ENCODE measurements around the gene AK5. TPM values are rescaled to one million over a fixed set of nuclear protein-coding genes. Genes with fewer than 3 reads are reported as not detected.
A peak's percentile ranks its signal among the peaks of the same experiment; 100 is the strongest.
"Not testable (repeated sequence)": the region's sequence is repeated elsewhere in the genome, so short reads cannot be mapped to it uniquely, and the experiment has no call there.

AK5 gene
- total RNA-seq, 1 donor from 2014 or later, result 0.91 TPM

DNA sequence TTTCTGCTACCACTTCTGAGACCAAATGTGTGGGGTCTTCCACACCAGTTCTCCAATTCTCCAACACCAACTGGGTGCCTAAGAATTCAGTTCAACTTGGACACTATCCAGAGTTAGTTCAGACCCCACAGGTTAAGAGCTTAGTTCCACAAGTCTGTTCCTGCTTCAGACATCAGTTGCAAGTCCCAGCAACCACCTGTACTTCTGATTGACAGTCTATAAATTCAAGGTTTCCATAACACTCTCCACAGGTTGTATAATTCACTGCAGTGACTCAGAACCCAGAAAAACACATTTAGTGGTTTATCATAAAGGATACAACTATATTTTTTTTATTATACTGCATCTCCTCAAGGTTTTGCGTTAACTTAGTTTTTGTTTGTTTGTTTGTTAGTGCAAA is 18.7 kb downstream of the AK5 start:
- H3K4me1 Mint-ChIP-seq (ENCODE audit: low read depth, unreplicated experiment), result no peaks in the 10 kb centered on the region
- TF ChIP-seq, protein P1, sequence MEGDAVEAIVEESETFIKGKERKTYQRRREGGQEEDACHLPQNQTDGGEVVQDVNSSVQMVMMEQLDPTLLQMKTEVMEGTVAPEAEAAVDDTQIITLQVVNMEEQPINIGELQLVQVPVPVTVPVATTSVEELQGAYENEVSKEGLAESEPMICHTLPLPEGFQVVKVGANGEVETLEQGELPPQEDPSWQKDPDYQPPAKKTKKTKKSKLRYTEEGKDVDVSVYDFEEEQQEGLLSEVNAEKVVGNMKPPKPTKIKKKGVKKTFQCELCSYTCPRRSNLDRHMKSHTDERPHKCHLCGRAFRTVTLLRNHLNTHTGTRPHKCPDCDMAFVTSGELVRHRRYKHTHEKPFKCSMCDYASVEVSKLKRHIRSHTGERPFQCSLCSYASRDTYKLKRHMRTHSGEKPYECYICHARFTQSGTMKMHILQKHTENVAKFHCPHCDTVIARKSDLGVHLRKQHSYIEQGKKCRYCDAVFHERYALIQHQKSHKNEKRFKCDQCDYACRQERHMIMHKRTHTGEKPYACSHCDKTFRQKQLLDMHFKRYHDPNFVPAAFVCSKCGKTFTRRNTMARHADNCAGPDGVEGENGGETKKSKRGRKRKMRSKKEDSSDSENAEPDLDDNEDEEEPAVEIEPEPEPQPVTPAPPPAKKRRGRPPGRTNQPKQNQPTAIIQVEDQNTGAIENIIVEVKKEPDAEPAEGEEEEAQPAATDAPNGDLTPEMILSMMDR (IDR thresholded peaks at IDR 0.05; ENCODE audit: partially characterized antibody, unreplicated experiment), result no peak
- no peak overlapping the region for H3K27ac Mint-ChIP-seq (ENCODE audit: unreplicated experiment)
- H3K36me3 Mint-ChIP-seq (ENCODE audit: unreplicated experiment), result no peaks in the 10 kb centered on the region
- H3K9me3 Mint-ChIP-seq (ENCODE audit: unreplicated experiment), result no peaks in the 10 kb centered on the region
- no peak overlapping the region for H3K4me3 Mint-ChIP-seq (ENCODE audit: unreplicated experiment)
- H3K27me3 Mint-ChIP-seq (ENCODE audit: unreplicated experiment), result no peaks in the 10 kb centered on the region
- DNase-seq, result no peak

DNA sequence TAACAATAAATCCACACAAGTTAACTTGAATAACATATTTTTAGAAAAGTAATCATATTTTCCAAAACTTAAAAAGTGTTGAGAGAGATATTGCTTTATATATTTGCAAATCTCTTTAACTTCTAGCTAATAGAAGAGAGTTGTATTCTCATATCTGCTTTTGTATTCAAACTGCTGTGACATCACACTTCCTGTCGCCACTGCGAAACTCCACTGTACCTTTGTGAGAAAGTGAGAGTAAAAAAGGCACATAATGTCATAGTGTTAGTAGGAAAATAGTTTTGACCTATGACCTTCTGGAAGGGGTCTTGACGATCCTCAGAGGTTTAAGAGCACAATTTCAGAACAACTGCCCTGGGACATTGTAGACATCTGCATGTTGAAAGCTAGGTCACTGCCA is 21.6 kb downstream of the AK5 start:
- H3K27me3 Mint-ChIP-seq (ENCODE audit: unreplicated experiment), result no peaks in the 10 kb centered on the region
- H3K4me3 Mint-ChIP-seq (ENCODE audit: unreplicated experiment), result no peak overlapping the region
- H3K27ac Mint-ChIP-seq (ENCODE audit: unreplicated experiment), result no peak overlapping the region
- no peak for DNase-seq
- no peaks in the 10 kb centered on the region for H3K9me3 Mint-ChIP-seq (ENCODE audit: unreplicated experiment)
- H3K36me3 Mint-ChIP-seq (ENCODE audit: unreplicated experiment), result no peaks in the 10 kb centered on the region
- no peaks in the 10 kb centered on the region for H3K4me1 Mint-ChIP-seq (ENCODE audit: low read depth, unreplicated experiment)
- TF ChIP-seq, protein P1 (IDR thresholded peaks at IDR 0.05; ENCODE audit: partially characterized antibody, unreplicated experiment), result no peak

DNA sequence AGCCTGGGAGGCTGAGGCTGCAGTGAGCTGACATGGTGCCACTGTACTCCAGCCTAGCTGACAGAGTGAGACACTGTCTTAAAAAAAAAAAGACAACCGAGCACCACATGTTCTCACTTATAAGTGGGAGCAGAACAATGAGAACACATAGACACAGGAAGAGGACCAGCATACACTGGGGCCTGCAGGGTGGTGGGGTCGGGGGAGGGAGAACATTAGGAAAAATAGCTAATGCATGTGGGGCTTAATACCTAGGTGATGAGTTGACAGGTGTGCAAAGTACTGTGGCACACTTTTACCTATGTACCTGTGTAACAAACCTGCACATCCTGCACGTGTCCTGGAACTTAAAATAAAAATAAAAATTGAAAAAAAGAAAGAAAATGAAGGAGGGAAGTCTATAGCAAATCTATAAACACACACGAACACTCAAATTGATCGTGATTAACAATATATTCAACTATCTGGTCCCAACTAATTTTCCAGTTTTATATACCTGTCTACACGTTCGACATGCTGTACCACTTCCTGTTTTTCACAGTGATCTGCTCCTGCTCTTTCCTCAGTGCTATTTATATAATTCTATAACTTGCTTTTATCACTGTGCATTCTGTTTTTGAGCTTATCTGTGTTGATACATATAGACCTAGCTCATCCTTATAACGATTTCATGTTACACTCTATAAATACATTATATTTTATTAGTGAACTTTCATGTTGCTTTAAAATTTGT is 27.2 kb downstream of the AK5 start:
- TF ChIP-seq, protein P1 (IDR thresholded peaks at IDR 0.05; ENCODE audit: partially characterized antibody, unreplicated experiment), result no peak
- H3K36me3 Mint-ChIP-seq (ENCODE audit: unreplicated experiment), result peaks cover 4% of the 10 kb centered on the region
- H3K27me3 Mint-ChIP-seq (ENCODE audit: unreplicated experiment), result no peaks in the 10 kb centered on the region
- peaks cover 2% of the 10 kb centered on the region for H3K4me1 Mint-ChIP-seq (ENCODE audit: low read depth, unreplicated experiment)
- no peak overlapping the region for H3K27ac Mint-ChIP-seq (ENCODE audit: unreplicated experiment)
- H3K4me3 Mint-ChIP-seq (ENCODE audit: unreplicated experiment), result no peak overlapping the region
- peaks cover 2% of the 10 kb centered on the region for H3K9me3 Mint-ChIP-seq (ENCODE audit: unreplicated experiment)
- no peak for DNase-seq

DNA sequence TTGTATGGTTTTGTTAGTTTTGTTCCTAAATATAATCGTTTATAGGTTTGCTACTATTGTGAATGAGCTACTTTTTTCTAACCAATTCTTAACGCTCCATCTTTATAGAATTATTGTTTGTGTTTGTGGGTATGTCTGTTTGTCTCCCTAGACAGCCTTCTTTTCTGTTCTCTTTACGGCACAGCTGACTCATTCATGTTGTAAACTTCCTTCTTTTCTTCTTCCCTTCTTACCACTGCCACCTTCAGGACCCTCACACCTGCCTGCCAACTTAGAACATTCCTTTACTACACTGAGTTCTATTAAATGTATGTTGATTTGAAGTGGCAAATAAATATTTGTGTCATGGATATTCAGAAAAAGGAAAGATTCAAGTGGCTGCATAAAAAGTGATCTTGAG is 29.1 kb downstream of the AK5 start:
- no peak overlapping the region for H3K4me3 Mint-ChIP-seq (ENCODE audit: unreplicated experiment)
- H3K9me3 Mint-ChIP-seq (ENCODE audit: unreplicated experiment), result peaks cover 2% of the 10 kb centered on the region
- no peak overlapping the region for H3K27ac Mint-ChIP-seq (ENCODE audit: unreplicated experiment)
- H3K4me1 Mint-ChIP-seq (ENCODE audit: low read depth, unreplicated experiment), result peaks cover 2% of the 10 kb centered on the region
- TF ChIP-seq, protein P1 (IDR thresholded peaks at IDR 0.05; ENCODE audit: partially characterized antibody, unreplicated experiment), result no peak
- H3K36me3 Mint-ChIP-seq (ENCODE audit: unreplicated experiment), result peaks cover 4% of the 10 kb centered on the region
- no peaks in the 10 kb centered on the region for H3K27me3 Mint-ChIP-seq (ENCODE audit: unreplicated experiment)
- DNase-seq, result no peak

DNA sequence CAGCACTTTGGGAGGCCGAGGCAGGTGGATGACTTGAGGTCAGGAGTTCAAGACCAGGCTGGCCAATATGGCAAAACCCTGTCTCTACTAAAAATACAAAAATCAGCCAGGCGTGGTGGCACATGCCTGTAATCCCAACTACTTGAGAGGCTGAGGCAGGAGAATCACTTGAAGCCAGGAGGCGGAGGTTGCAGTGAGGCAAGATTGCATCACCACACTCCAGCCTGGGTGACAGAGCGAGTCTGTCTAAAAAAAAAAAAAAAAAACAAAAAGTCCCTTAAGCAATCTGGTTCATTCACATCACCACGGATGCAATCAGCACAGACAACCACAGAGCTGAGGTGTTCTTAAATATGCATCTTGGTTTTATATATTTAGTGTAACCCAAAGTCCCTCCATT is 30.5 kb downstream of the AK5 start:
- H3K27ac Mint-ChIP-seq (ENCODE audit: unreplicated experiment), result peak overlapping the region; percentile 48
- H3K9me3 Mint-ChIP-seq (ENCODE audit: unreplicated experiment); H3K4me1 Mint-ChIP-seq (ENCODE audit: low read depth, unreplicated experiment); H3K27me3 Mint-ChIP-seq (ENCODE audit: unreplicated experiment); H3K4me3 Mint-ChIP-seq (ENCODE audit: unreplicated experiment); DNase-seq; H3K36me3 Mint-ChIP-seq (ENCODE audit: unreplicated experiment): not testable (repeated sequence)

Measured in glutamatergic neuron (in vitro differentiated cells).